OCI-LY7 (cell line): ENCODE measurements around the gene ARRDC2. TPM values are rescaled to one million over a fixed set of nuclear protein-coding genes. Genes with fewer than 3 reads are reported as not detected.
"Not testable (repeated sequence)": the region's sequence is repeated elsewhere in the genome, so short reads cannot be mapped to it uniquely, and the experiment has no call there.

Source experiments
- BruUV-seq: library from RNA; stranded (reverse); fragments of 400-500 nt; replicated peaks from 2 replicates; lab custom pipeline; 2021; lab: Mats Ljungman, UMichigan
- CTCF ChIA-PET: fragments of 300-600 bp; sonication (Branson Sonifier 250); formaldehyde crosslinking; loops from one replicate; lab custom pipeline; 2022; ENCODE audit warnings: antibody characterized with exemption; ENCODE audit not compliant: unreplicated experiment; lab: Charles Lee
- POLR2A ChIA-PET: fragments of 300-600 bp; sonication (Branson Sonifier 250); formaldehyde crosslinking; loops from one replicate; lab custom pipeline; 2022; ENCODE audit warnings: antibody characterized with exemption; lab: Charles Lee
- DNase-seq: peaks from one replicate; pipeline ENCODE4 v3.0.0-alpha.2; 2015; ENCODE audit warnings: low spot score
- H2AFZ ChIP-seq: fragments of 200-600 bp; sonication (generic), shearing (Covaris generic); 2 replicates; pipeline ENCODE4 v1.6.1; 2014; ENCODE audit warnings: mild to moderate bottlenecking, antibody characterized with exemption, low read length, moderate library complexity
- H3K27ac ChIP-seq: fragments of 200-600 bp; sonication (generic); 2 replicates; pipeline ENCODE4 v1.5.1; 2014; ENCODE audit warnings: mixed run types, low read depth, mild to moderate bottlenecking, moderate library complexity, low read length, inconsistent platforms; ENCODE audit not compliant: poor library complexity, severe bottlenecking
- H3K36me3 ChIP-seq: fragments of 200-600 bp; sonication (generic); 2 replicates; pipeline ENCODE4 v1.6.1; 2014; ENCODE audit warnings: mild to moderate bottlenecking, antibody characterized with exemption, low read length, moderate library complexity, mixed read lengths; ENCODE audit not compliant: insufficient read depth
- H3K4me1 ChIP-seq: fragments of 200-600 bp; sonication (generic); 2 replicates; pipeline ENCODE4 v1.5.1; 2014; ENCODE audit warnings: mild to moderate bottlenecking, low read length; ENCODE audit not compliant: insufficient read depth, poor library complexity, severe bottlenecking
- H3K4me2 ChIP-seq: fragments of 200-600 bp; sonication (generic); 2 replicates; pipeline ENCODE4 v1.6.1; 2014; ENCODE audit warnings: mild to moderate bottlenecking, low read length
- H3K4me3 ChIP-seq: fragments of 200-600 bp; sonication (generic); 2 replicates; pipeline ENCODE4 v1.5.1; 2014; ENCODE audit warnings: mild to moderate bottlenecking, low read depth, low read length; ENCODE audit not compliant: poor library complexity, severe bottlenecking
- H3K79me2 ChIP-seq: fragments of 200-600 bp; sonication (generic); 2 replicates; pipeline ENCODE4 v1.6.1; 2016; ENCODE audit warnings: low read depth, mild to moderate bottlenecking, low read length, moderate library complexity, mixed read lengths; ENCODE audit not compliant: insufficient read depth
- H3K9me2 ChIP-seq: fragments of 200-600 bp; sonication (generic); 2 replicates; pipeline ENCODE4 v1.6.1; 2016; ENCODE audit warnings: mild to moderate bottlenecking, low read length, mixed read lengths; ENCODE audit not compliant: insufficient read depth
- H3K9me3 ChIP-seq: fragments of 200-600 bp; sonication (generic); 2 replicates; pipeline ENCODE4 v1.6.1; 2014; ENCODE audit warnings: mild to moderate bottlenecking, mixed run types, low read length, mixed read lengths
- H4K20me1 ChIP-seq: fragments of 200-600 bp; sonication (generic); 2 replicates; pipeline ENCODE4 v1.6.1; 2014; ENCODE audit warnings: mild to moderate bottlenecking, antibody characterized with exemption, low read length, moderate library complexity, mixed read lengths; ENCODE audit not compliant: insufficient read depth
- CTCF ChIP-seq: fragments of 200-600 bp; sonication (generic); conservative IDR thresholded peaks from 2 replicates; pipeline ENCODE4 v1.5.1; 2014; ENCODE audit warnings: mild to moderate bottlenecking, antibody characterized with exemption, low read length, moderate library complexity, mixed read lengths
- EZH2phosphoT487 ChIP-seq: fragments of 200-600 bp; sonication (generic); IDR thresholded peaks from 2 replicates; pipeline ENCODE4 v1.6.1; 2018; ENCODE audit warnings: low read depth, borderline replicate concordance, mild to moderate bottlenecking, mixed run types, antibody characterized with exemption, low read length, moderate library complexity, mixed read lengths
- intact Hi-C: fragments of 100-400 bp; cut with micrococcal nuclease; formaldehyde crosslinking; loops from one replicate; pipeline ENCODE4 v1.10.0; 2022; ENCODE audit not compliant: unreplicated experiment
- total RNA-seq, 2 experiments: library from RNA; depleted of rRNA in 1 of 2; stranded (reverse); fragments of >200 nt in 1 of 2; shearing (Covaris generic) in 1 of 2; gene quantifications; 2 replicates each; pipeline ENCODE4 v1.2.3, GENCODE V29; 2014 to 2022

Gene ARRDC2
- total RNA-seq, 2 experiments from 2014 or later, result 30.7 TPM

GRCh38 chr19:18002347-18002850, 5.6 kb upstream of the ARRDC2 start:
- ChIA-PET POLR2A (interaction anchor here (0.6 kb wide), 2 partner anchors 14 to 39 kb away, joined by 3 read pairs; no protein-coding TSS in a partner anchor), CTCF (no interaction called here)
- no peak for DNase-seq
- Histone ChIP-seq H3K79me2 (peaks cover 10% of the 10 kb centered on the region; the same call in 1 of the 2 replicates), H3K36me3 (no peaks in the 10 kb centered on the region; the same call in 1 of the 2 replicates), H3K4me3 (peak overlapping the region; percentile 77), H3K4me1 (peaks cover 40% of the 10 kb centered on the region), H3K27ac (no peak overlapping the region), H3K9me2 (no peaks in the 10 kb centered on the region), H2AFZ (no peak overlapping the region), H3K4me2 (peak overlapping the region; percentile 93), H4K20me1 (no peaks in the 10 kb centered on the region), H3K9me3 (no peaks in the 10 kb centered on the region)
- intact Hi-C loops, result no loop called here
- TSS peak; percentile 66 for BruUV-seq
- TF ChIP-seq EZH2phosphoT487, result no peak
- no peak for TF ChIP-seq CTCF

GRCh38 chr19:18005750-18006149, 2.2 kb upstream of the ARRDC2 start:
- Histone ChIP-seq H3K79me2 (peaks cover 10% of the 10 kb centered on the region; the same call in 1 of the 2 replicates), H3K4me1 (peaks cover 28% of the 10 kb centered on the region), H3K36me3 (peaks cover 23% of the 10 kb centered on the region)
- H2AFZ ChIP-seq, H4K20me1 ChIP-seq, H3K9me3 ChIP-seq, CTCF ChIA-PET, BruUV-seq, DNase-seq, H3K4me3 ChIP-seq, H3K9me2 ChIP-seq, H3K4me2 ChIP-seq, H3K27ac ChIP-seq, POLR2A ChIA-PET: not testable (repeated sequence)
- intact Hi-C loops, result loop anchor here (5.0 kb wide), 2 partner anchors 147 to 162 kb away; partner anchors contain the start of gene PIK3R2

GRCh38 chr19:18007044-18007916, 690 bp upstream of the ARRDC2 start:
- Histone ChIP-seq H4K20me1 (no peaks in the 10 kb centered on the region), H2AFZ (no peak overlapping the region), H3K4me2 (peak overlapping the region; percentile 89), H3K4me1 (peaks cover 21% of the 10 kb centered on the region), H3K27ac (peak overlapping the region; percentile 59), H3K36me3 (peaks cover 33% of the 10 kb centered on the region), H3K4me3 (peak overlapping the region; percentile 59), H3K9me2 (no peaks in the 10 kb centered on the region), H3K9me3 (no peaks in the 10 kb centered on the region), H3K79me2 (peaks cover 2% of the 10 kb centered on the region; the same call in 1 of the 2 replicates)
- CTCF ChIA-PET, result interaction anchor here (1.0 kb wide), 1 partner anchor 49 kb away, joined by 3 read pairs; no protein-coding TSS in a partner anchor
- no TSS peak for BruUV-seq
- DNase-seq, result peak; percentile 82
- POLR2A ChIA-PET, result no interaction called here
- TF ChIP-seq CTCF (peak; percentile 98), EZH2phosphoT487 (no peak)
- intact Hi-C loops, result loop anchor here (1.0 to 5.0 kb wide), 3 partner anchors 51 to 160 kb away; partner anchors contain the start of gene PIK3R2
